Posterior vena cava (tissue), 2 donors: ENCODE measurements around the gene KSR1. TPM values are rescaled to one million over a fixed set of nuclear protein-coding genes. Genes with fewer than 3 reads are reported as not detected.

ENCODE experiments used
- DNase-seq: peaks from one replicate; pipeline ENCODE4 v3.0.0-alpha.2; 2020; ENCODE audit warnings: low spot score
- intact Hi-C, 2 donors: fragments of 100-400 bp; cut with DNase I; formaldehyde crosslinking; loops; one replicate each; pipeline versions ENCODE4 v1.14.1 to v1.14.2; 2022 to 2023
- total RNA-seq, 2 donors: library from RNA; stranded (reverse); fragmentation: NEBNext Ultra II Directional; extraction: Animal tissue kit (Norgen Biotek cat#: 25700); gene quantifications; one replicate each; pipeline ENCODE4 v1.2.1, GENCODE V29; 2021
- donor health status: DM: yes; HTN: yes; CAD: no.
- donor health status: DM: yes; HTN: yes; CAD: no.

Gene KSR1
- total RNA-seq, 2 donors from 2014 or later: 30.3 to 35.5 TPM

- DNase-seq: no peak
- intact Hi-C loops: no loop called here
Observed at GRCh38 chr17:27521281-27522027, 65.2 kb downstream of the KSR1 start.

DNA sequence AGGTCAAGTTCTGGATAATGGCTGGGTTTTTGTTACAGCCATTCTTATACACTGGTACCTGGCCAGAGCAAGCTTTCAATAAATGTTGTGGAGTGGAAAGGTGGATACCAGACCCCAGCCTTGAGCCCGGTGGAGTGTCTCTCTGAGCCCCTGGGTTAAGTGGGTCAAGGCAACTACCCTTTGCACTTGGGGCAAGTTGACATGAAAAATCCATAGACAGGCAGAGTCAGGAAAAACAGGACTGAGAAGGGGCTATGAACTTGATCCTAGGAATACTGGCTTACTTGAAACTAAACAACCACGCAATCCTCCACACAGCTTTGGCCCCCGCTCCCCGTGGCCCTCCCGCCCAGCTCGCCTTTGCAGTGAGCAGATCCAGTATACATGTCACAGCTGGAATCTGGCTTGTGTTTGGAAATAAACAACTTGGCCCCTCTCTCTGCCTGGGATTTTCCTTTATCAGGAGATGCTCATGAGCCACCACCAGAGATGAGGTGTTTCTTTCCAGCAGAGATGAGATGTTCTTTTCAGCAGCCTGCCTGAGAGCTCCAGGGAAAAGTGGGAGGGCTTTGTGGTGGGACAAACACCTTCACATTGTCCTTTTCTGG lies 65.9 kb downstream of the KSR1 start:
- no peak for DNase-seq
- intact Hi-C loops: no loop called here

GRCh38 chr17:27523712-27524111 lies 67.5 kb downstream of the KSR1 start:
- no peak for DNase-seq
- intact Hi-C loops: no loop called here

- intact Hi-C loops: no loop called here
- no peak for DNase-seq
Observed at GRCh38 chr17:27524594-27524993, 68.3 kb downstream of the KSR1 start.

DNA sequence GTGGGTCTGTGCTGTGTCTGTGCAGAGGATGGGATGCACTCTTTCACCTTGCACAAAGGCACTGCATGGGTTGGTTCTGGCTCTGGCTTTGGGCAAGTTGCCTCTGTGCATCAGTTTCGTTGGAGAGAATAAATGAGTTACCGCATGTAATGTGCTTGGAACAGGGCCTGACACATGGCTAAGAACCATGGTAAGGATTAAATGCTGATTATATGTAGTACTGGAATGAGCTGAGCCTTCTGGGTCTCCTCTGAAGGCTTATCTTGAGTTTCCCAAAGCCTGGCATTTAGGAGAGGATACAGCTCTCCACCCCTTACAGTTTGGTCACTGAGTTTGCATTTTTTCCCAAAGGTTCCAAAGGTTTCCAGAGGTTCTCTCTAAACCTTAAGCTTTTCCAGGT lies 69.1 kb downstream of the KSR1 start:
- DNase-seq: no peak
- intact Hi-C loops: loop anchor here in 1 of 2 donors (1.0 kb wide), 1 partner anchor 30 kb away; no protein-coding TSS in a partner anchor

DNA sequence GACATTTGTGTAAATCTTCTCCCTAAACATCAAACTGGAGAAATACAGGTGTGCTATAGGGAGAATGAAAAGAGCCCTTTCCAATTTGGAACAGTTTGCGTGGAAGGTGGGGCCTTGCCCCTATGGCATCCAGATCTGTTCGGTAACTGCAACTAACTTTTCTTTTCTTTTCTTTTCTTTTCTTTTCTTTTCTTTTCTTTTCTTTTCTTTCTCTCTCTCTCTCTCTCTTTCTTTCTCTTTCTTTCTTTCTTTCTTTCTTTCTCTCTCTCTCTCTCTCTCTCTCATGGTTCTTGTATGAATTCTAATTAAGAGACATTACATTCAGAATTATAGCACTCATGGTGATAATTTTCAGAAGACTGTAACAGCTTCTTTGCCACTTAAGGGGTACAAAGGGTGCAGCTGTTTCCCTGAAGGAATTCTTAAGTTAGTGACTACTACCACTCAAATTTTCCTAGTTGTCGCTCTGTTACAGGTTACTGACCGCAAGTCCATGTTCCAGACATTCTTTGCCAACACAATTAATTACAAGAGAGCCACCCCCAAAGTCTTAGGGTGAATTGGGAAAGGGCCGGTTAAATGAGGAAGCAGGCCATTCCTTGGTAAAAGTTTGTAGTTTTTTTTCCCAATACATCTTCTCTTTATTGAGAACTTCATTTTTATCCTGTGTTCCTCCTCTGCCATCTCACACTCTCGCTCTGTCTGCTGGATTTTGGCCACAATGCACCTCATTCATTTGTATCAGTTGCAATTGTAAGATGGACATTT lies 69.8 kb downstream of the KSR1 start:
- intact Hi-C loops: loop anchor here in 1 of 2 donors (1.0 kb wide), 1 partner anchor 29 kb away; no protein-coding TSS in a partner anchor
- DNase-seq: no peak

GRCh38 chr17:27526604-27527002 lies 70.4 kb downstream of the KSR1 start:
- intact Hi-C loops: no loop called here
- no peak for DNase-seq

- no peak for DNase-seq
Observed at GRCh38 chr17:27529230-27529796, 73.1 kb downstream of the KSR1 start.

GRCh38 chr17:27530764-27531391 lies 74.6 kb downstream of the KSR1 start:
- no peak for DNase-seq
- intact Hi-C loops: loop anchor here in 1 of 2 donors (10.0 kb wide), 1 partner anchor 1124 kb away; no protein-coding TSS in a partner anchor

More at GRCh38 chr17:27529230-27529796, 73.1 kb downstream of the KSR1 start:
- intact Hi-C loops: no loop called here

DNA sequence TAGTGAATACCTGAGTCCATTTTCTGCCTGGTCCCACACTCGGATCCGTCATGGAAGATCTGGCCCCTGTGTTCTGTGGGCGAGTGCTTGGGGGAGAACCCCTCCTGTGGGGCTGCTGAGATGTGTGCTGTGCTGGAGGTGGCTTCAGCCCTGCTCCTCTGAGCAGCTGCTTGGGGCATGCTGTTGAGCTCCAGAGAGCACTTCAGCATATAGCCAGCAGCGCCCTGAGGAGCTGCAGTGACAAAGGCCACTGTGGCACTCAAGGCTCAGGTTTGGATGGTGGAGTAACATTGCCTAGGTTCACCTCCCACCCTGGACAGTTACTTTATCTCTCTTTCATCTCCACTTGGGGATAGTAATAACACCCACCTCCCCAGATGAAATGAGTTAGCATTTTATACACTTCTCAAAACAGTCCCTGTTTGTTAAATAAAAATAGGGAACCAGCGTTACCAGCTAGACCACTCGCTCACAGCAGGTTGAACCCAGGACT lies 75.3 kb downstream of the KSR1 start:
- intact Hi-C loops: loop anchor here in 1 of 2 donors (10.0 kb wide), 1 partner anchor 1123 kb away; no protein-coding TSS in a partner anchor
- no peak for DNase-seq

DNA sequence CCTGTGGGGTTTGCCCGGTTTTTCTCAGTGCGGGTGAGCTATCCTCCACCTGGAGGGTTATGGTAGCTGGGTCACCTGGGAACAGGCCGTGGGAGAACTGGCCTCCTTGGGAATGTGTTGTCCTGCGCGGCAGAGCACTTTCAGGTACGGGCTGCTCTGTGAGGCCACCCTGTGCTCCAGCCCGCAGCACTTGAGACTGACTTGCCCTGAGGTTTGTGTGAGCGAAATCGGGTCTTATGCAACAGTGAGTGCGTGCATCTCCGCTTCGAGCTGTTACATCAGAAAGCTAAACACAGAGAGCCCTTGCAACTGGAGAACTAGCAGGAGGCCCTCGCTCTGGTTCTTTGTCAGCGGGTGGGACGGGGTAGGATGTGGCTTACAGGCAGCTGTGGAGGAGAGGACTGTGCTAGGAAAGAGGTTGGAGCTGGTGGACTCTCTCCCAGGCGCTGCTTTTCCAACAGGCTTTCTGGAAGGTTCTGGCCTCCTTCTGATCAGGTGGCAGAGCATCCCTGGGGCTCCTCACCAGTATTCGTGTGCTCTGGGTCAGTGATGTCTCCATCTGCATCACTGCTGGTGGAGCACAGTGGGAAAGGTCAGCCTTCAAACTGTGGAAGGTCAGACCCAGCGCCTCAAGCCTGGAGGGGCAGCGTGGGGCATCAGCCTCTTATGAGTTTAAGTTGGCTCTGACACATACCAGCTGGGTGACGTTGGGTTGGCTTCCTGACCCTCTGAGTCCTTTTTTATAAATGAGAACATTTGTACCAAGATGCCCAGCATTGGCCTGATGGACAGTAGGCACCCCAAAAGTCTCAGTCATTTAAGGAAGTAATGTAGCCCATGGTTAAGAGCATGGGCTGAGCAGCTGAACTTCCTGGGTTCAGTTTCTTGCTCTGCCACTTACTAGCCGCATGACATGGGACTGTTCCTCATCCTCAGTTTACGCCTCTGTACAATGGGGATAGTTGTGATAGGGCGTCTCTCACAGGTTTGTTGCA lies 76.3 kb downstream of the KSR1 start:
- intact Hi-C loops: loop anchor here in 1 of 2 donors (10.0 kb wide), 1 partner anchor 1122 kb away; no protein-coding TSS in a partner anchor
- no peak for DNase-seq

DNA sequence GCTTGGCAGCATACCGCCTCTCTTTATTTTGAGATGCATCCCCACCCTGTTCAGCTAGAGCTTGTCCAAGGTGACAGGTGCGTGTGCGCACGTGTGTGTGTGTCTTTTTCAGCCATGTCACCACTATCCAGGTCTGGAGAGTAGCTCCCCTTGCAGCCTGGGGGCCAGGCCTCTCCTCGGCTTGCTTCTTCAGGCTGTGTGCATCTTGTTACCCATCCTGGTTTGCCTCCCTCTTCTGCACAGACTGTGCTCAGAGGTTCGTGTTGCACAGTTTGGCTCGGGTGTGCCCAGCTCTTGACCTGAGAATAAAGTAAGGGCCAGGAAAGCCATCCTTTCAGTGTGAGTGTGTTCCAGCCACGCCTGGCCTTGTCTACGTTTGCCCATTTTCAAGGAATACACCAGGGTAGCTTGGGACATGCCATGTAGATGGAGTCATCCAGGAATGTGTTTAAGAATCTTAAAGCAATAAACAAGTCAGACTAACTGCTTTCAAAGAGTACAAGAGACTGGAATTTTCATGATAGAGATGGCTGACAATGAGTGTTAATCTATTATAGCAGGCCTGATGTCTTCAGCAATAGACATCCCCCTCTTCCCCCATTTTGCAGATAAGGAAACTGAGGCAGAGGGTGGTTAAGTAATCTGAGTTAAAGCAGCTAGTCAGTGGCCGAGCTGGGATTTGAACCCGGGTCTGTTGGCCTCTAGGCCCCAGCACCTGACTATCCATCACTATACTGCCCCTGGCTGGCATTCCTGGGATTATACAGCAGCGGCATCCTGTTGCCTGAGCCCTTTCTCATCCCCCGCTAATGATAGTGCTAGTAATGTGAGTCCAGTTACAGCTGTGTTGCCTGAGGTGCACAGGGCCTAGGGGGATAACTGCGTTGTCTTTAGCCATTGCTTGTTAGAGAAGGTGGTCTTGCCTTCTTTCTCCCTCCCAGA lies 77.9 kb downstream of the KSR1 start:
- intact Hi-C loops: loop anchor here in 1 of 2 donors (10.0 kb wide), 1 partner anchor 1121 kb away; no protein-coding TSS in a partner anchor
- DNase-seq: no peak

DNA sequence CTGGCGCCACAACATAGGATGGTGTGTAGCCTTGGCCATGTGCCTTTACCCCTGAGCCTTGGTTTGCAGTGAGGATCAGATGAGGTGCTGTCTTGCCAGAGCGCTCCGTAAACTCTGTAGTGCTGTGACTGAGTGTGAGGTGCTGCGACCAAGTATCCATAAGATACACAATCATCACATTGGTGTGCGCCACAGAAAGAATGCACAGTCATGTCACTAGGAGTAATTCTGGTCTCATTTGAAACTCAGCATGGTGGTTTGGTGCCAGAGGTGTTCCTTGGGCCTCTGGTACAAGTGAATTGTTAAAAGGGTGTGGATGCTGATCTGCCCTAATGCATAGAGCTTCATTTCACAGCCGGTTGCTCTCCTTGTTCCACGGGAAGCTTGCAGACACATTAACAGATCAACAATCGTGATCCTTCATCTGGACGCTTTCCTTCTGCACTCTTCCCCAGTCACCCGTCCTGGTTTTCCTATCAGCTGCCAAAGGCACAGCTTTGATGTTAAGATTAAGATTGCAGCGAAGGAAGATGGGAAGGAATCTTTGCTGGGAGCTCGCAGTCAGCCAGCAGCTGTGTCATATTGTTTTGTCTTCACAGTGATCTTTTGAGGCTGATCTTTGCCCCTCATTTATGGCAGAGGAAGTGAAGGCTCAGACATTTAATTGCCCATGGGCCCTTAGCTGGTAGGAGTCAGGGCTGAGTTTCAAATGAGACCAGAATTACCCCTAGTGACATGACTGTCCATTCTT lies 79.1 kb downstream of the KSR1 start:
- intact Hi-C loops: loop anchor here in 1 of 2 donors (10.0 kb wide), 1 partner anchor 1119 kb away; no protein-coding TSS in a partner anchor
- no peak for DNase-seq

DNA sequence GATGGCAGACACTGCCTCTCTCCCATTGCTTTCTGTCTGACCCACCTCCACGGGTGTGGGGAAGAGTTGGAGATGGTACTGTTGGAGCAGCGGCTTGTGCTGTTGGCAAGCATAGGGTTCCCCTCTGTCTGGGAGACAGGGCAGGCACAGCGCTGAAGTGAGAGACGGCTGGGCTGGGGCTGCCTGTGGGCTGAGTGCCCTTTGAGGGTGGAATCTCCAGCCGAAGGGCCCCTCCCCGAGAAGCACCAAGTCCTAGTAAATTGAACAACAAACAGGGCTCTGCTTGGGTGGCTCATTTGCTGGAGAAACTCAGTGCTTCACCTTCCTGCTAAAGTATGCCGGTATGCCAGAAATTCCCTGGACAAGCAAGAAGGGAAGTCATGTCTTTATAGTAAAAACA lies 79.7 kb downstream of the KSR1 start:
- no peak for DNase-seq
- intact Hi-C loops: loop anchor here in 1 of 2 donors (10.0 kb wide), 1 partner anchor 1119 kb away; no protein-coding TSS in a partner anchor

GRCh38 chr17:27536781-27537180 lies 80.5 kb downstream of the KSR1 start:
- DNase-seq: no peak
- intact Hi-C loops: loop anchor here in 1 of 2 donors (10.0 kb wide), 1 partner anchor 1118 kb away; no protein-coding TSS in a partner anchor
